ENCODE measurements around the gene IFITM10. TPM values are rescaled to one million over a fixed set of nuclear protein-coding genes. Genes with fewer than 3 reads are reported as not detected.

Gene IFITM10
- total RNA-seq, 1 experiment from 2014 or later, result 0.59 TPM

GRCh38 chr11:1735271-1735670 lies 15.1 kb downstream of the IFITM10 start:
- Histone ChIP-seq H3K4me1 (ENCODE audit: insufficient read depth, low read length) (no peaks in the 10 kb centered on the region), H2AK5ac (ENCODE audit: insufficient read length, low read length) (no peak overlapping the region), H3K79me1 (ENCODE audit: insufficient read depth, low read depth, low read length, poor library complexity, severe bottlenecking) (no peaks in the 10 kb centered on the region), H3K9ac (ENCODE audit: extremely low read depth, insufficient read length, low read length) (no peak overlapping the region), H2BK15ac (ENCODE audit: low read depth, low read length) (no peak overlapping the region), H3K23me2 (ENCODE audit: insufficient read length, low read depth, low read length, poor library complexity, severe bottlenecking) (no peaks in the 10 kb centered on the region), H3K27me3 (ENCODE audit: insufficient read depth, low read length) (no peaks in the 10 kb centered on the region; the same call in 1 of the 2 replicates), H2BK12ac (ENCODE audit: insufficient read length, low read depth, low read length) (no peak overlapping the region), H4K5ac (ENCODE audit: insufficient read length, low read depth, low read length) (no peak overlapping the region), H2BK120ac (ENCODE audit: low read depth, low read length, poor library complexity, severe bottlenecking) (no peak overlapping the region), H4K20me1 (ENCODE audit: control insufficient read depth, insufficient read depth, insufficient read length) (peaks cover 3% of the 10 kb centered on the region), H2BK20ac (ENCODE audit: low read depth, low read length, poor library complexity, severe bottlenecking) (no peak overlapping the region), H3K14ac (ENCODE audit: insufficient read depth, low read length) (no peak overlapping the region), H3K79me2 (ENCODE audit: insufficient read depth, low read length) (no peaks in the 10 kb centered on the region), H2BK5ac (ENCODE audit: insufficient read length, low read length) (no peak overlapping the region), H4K91ac (ENCODE audit: insufficient read length, low read depth, low read length) (no peak overlapping the region), H3K18ac (ENCODE audit: insufficient read length, low read depth, low read length) (no peak overlapping the region), H3K27ac (ENCODE audit: insufficient read length, low read depth, low read length) (no peak overlapping the region), H3K23ac (ENCODE audit: insufficient read length, low read depth, low read length) (no peak overlapping the region), H3K56ac (ENCODE audit: insufficient read length, low read depth, low read length) (no peak overlapping the region), H3K4me2 (ENCODE audit: insufficient read depth, insufficient read length, low read length) (no peak overlapping the region), H3T11ph (ENCODE audit: low read length) (no peak overlapping the region), H4K8ac (replicated peaks; ENCODE audit: insufficient read length, low read depth, low read length) (no peak overlapping the region), H3K9me3 (ENCODE audit: control insufficient read depth, low read depth, low read length) (no peaks in the 10 kb centered on the region), H3K4ac (ENCODE audit: low read depth, low read length) (no peak overlapping the region), H2AFZ (ENCODE audit: low read length) (no peak overlapping the region)
- Mint-ChIP-seq H3K9me3 (peaks cover 10 to 19% of the 10 kb centered on the region in 2 experiments), H3K36me3 (ENCODE audit: insufficient read depth in 1 of 3, low read depth in 3 of 3) (no peaks in the 10 kb centered on the region; a peak in 1 of 7 replicates), H3K27ac (peak overlapping the region in 1 of 3 experiments; percentile 13; a peak in 1 of 7 replicates), H3K27me3 (ENCODE audit: low read depth) (peaks cover 81% of the 10 kb centered on the region), H3K4me3 (no peak overlapping the region), H3K4me1 (peaks cover 2 to 3% of the 10 kb centered on the region in 2 experiments; a peak in 2 of 4 replicates)
- no CpG with 5 or more reads among the region's 16 CpGs for WGBS (ENCODE audit: extremely low coverage, insufficient read length, low lambda C conversion rate)
- TF ChIP-seq CTCF (conservative IDR thresholded peaks at IDR 0.05), result no peak
- DNase-seq, result no peak

Measured in H9 (cell line).